Measurements from ENCODE around the gene TM9SF1.

- TF ChIP-seq CTCF (IDR thresholded peaks at IDR 0.05) = no peak
- no peak for TF ChIP-seq EZH2 (IDR thresholded peaks at IDR 0.05; ENCODE audit: borderline replicate concordance, insufficient read depth, low read depth, low read length, poor library complexity, severe bottlenecking)
Measured at GRCh38 chr14:24185741-24186140, 9.5 kb downstream of the TM9SF1 start.
